Cardiac fibroblast (primary cell): Measurements from ENCODE around the gene KRTCAP2.
"Not testable (repeated sequence)": the region's sequence is repeated elsewhere in the genome, so short reads cannot be mapped to it uniquely, and the experiment has no call there.

Experiments used
- DNase-seq, 2 donors: peaks; one replicate each; pipeline versions ENCODE4 v3.0.0 to v3.0.0-alpha.2; 2010; ENCODE audit warnings: low read depth in 2 of 2
- H3K4me3 ChIP-seq, 2 donors: replicated peaks in 1 of 2; 1 replicate in 1 of 2; 2 replicates in 1 of 2; pipeline ENCODE4 v1.5.1; 2011; ENCODE audit warnings: low read depth in 2 of 2, low read length in 2 of 2, mild to moderate bottlenecking in 2 of 2, moderate library complexity in 1 of 2
- CTCF ChIP-seq: IDR thresholded peaks from one replicate; pipeline ENCODE4 v1.5.1; 2011; ENCODE audit warnings: low read depth, mild to moderate bottlenecking, low read length, inconsistent platforms

KRTCAP2 gene

GRCh38 chr1:155160128-155160527 is 13.0 kb downstream of the KRTCAP2 start:
- no peak for DNase-seq
- no peak overlapping the region for H3K4me3 ChIP-seq
- no peak for TF ChIP-seq CTCF

GRCh38 chr1:155158991-155159390 is 14.1 kb downstream of the KRTCAP2 start:
- no peak overlapping the region for H3K4me3 ChIP-seq
- DNase-seq: no peak
- no peak for TF ChIP-seq CTCF

- not testable (repeated sequence) for H3K4me3 ChIP-seq, DNase-seq
These were observed 17.0 kb downstream of the KRTCAP2 start for GRCh38 chr1:155155996-155156643.

- no peak for DNase-seq
- TF ChIP-seq CTCF: no peak
- no peak overlapping the region for H3K4me3 ChIP-seq
These were observed 27.6 kb downstream of the KRTCAP2 start for GRCh38 chr1:155145491-155145890.

GRCh38 chr1:155141749-155142148 is 31.4 kb downstream of the KRTCAP2 start:
- no peak overlapping the region for H3K4me3 ChIP-seq
- TF ChIP-seq CTCF: no peak
- no peak for DNase-seq

- TF ChIP-seq CTCF: no peak
- no peak for DNase-seq
- peak overlapping the region; percentile 85 to 90 for H3K4me3 ChIP-seq
These were observed 32.5 kb downstream of the KRTCAP2 start for GRCh38 chr1:155140630-155140953.

- no peak for TF ChIP-seq CTCF
- peak; percentile 80 to 81 for DNase-seq
- peak within 1 kb of the TSS; percentile 85 to 90 for H3K4me3 ChIP-seq
These were observed 33.0 kb downstream of the KRTCAP2 start, which contains the start of gene DPM3 for GRCh38 chr1:155139895-155140629. TSS of gene DPM3 (minus strand) at chr1:155140531. CDS start at chr1:155140240, 291 bp downstream.
